ENCODE data around the gene DDX50.

Gene DDX50

GRCh38 chr10:68982389-68982788 lies 81.3 kb downstream of the DDX50 start:
- DNase-seq (ENCODE audit: low read depth, low spot score) = no peak

- DNase-seq (ENCODE audit: low read depth, low spot score) = no peak
Measured at GRCh38 chr10:68987611-68988010, 86.5 kb downstream of the DDX50 start.

GRCh38 chr10:68988530-68989316 lies 87.6 kb downstream of the DDX50 start, which contains the start of gene KIFBP:
Gene KIFBP (plus strand): TSS chr10:68988803. CDS start chr10:68988833, 30 bp downstream.
- peak; percentile 98 for DNase-seq (ENCODE audit: low read depth, low spot score)

- DNase-seq (ENCODE audit: low read depth, low spot score) = no peak
Measured at GRCh38 chr10:68989317-68989990, 88.3 kb downstream of the DDX50 start.

GRCh38 chr10:68992636-68993440 lies 91.7 kb downstream of the DDX50 start:
- DNase-seq (ENCODE audit: low read depth, low spot score) = no peak
